ENCODE data around the gene TMEM266.

Gene TMEM266

GRCh38 chr15:76196269-76197231 is 136.8 kb downstream of the TMEM266 start:
- Mint-ChIP-seq H3K9me3 (no peaks in the 10 kb centered on the region), H3K4me1 (peaks cover 0 to 28% of the 10 kb centered on the region in 2 donors), H3K4me3 (no peak overlapping the region), H3K36me3 (peaks cover 4 to 11% of the 10 kb centered on the region in 2 donors), H3K27me3 (peaks cover 6 to 22% of the 10 kb centered on the region in 2 donors), H3K27ac (no peak overlapping the region)
- DNase-seq (no peak), ATAC-seq (replicated peaks) (peak in 1 of 2 donors; percentile 66)

GRCh38 chr15:76197703-76198455 is 138.1 kb downstream of the TMEM266 start:
- Mint-ChIP-seq H3K27ac (no peak overlapping the region), H3K9me3 (no peaks in the 10 kb centered on the region), H3K4me1 (peaks cover 0 to 28% of the 10 kb centered on the region in 2 donors), H3K4me3 (no peak overlapping the region), H3K27me3 (peaks cover 0 to 10% of the 10 kb centered on the region in 2 donors), H3K36me3 (peaks cover 4 to 11% of the 10 kb centered on the region in 2 donors)
- ATAC-seq (replicated peaks) (peak in 1 of 2 donors; percentile 12), DNase-seq (no peak)

- DNase-seq: no peak
- Mint-ChIP-seq H3K27me3 (peaks cover 0 to 8% of the 10 kb centered on the region in 2 donors), H3K4me1 (peaks cover 0 to 28% of the 10 kb centered on the region in 2 donors), H3K4me3 (no peak overlapping the region), H3K36me3 (peaks cover 5 to 11% of the 10 kb centered on the region in 2 donors), H3K27ac (no peak overlapping the region), H3K9me3 (no peaks in the 10 kb centered on the region)
- ATAC-seq (replicated peaks): no peak
Observed at GRCh38 chr15:76198456-76199105, 138.8 kb downstream of the TMEM266 start.

GRCh38 chr15:76199106-76200082 is 139.6 kb downstream of the TMEM266 start:
- H3K27ac Mint-ChIP-seq: no peak overlapping the region
- H3K9me3 Mint-ChIP-seq: no peaks in the 10 kb centered on the region
- no peaks in the 10 kb centered on the region for H3K27me3 Mint-ChIP-seq
- DNase-seq (no peak), ATAC-seq (replicated peaks) (no peak)
- no peak overlapping the region for H3K4me3 Mint-ChIP-seq
- peaks cover 8 to 12% of the 10 kb centered on the region in 2 donors for H3K36me3 Mint-ChIP-seq
- peaks cover 0 to 28% of the 10 kb centered on the region in 2 donors for H3K4me1 Mint-ChIP-seq

- ATAC-seq (replicated peaks): no peak
- Mint-ChIP-seq H3K4me1 (peaks cover 0 to 28% of the 10 kb centered on the region in 2 donors), H3K27ac (no peak overlapping the region), H3K4me3 (no peak overlapping the region), H3K36me3 (peaks cover 11 to 14% of the 10 kb centered on the region in 2 donors), H3K9me3 (no peaks in the 10 kb centered on the region), H3K27me3 (no peaks in the 10 kb centered on the region)
- DNase-seq: no peak
Observed at GRCh38 chr15:76200083-76200465, 140.3 kb downstream of the TMEM266 start.

GRCh38 chr15:76200641-76201105 is 140.9 kb downstream of the TMEM266 start:
- peaks cover 0 to 28% of the 10 kb centered on the region in 2 donors for H3K4me1 Mint-ChIP-seq
- H3K4me3 Mint-ChIP-seq: no peak overlapping the region
- DNase-seq: no peak
- no peak for ATAC-seq (replicated peaks)
- no peaks in the 10 kb centered on the region for H3K27me3 Mint-ChIP-seq
- H3K36me3 Mint-ChIP-seq: peaks cover 14 to 17% of the 10 kb centered on the region in 2 donors
- no peaks in the 10 kb centered on the region for H3K9me3 Mint-ChIP-seq
- H3K27ac Mint-ChIP-seq: no peak overlapping the region

GRCh38 chr15:76201536-76202255 is 141.9 kb downstream of the TMEM266 start:
- no peak for ATAC-seq (replicated peaks)
- Mint-ChIP-seq H3K36me3 (peaks cover 21% of the 10 kb centered on the region in 2 donors), H3K27ac (no peak overlapping the region), H3K27me3 (no peaks in the 10 kb centered on the region), H3K9me3 (no peaks in the 10 kb centered on the region), H3K4me3 (no peak overlapping the region), H3K4me1 (peaks cover 0 to 27% of the 10 kb centered on the region in 2 donors)
- DNase-seq: no peak

- Mint-ChIP-seq H3K27me3 (no peaks in the 10 kb centered on the region), H3K4me3 (no peak overlapping the region), H3K27ac (no peak overlapping the region), H3K9me3 (no peaks in the 10 kb centered on the region), H3K36me3 (peaks cover 22 to 33% of the 10 kb centered on the region in 2 donors), H3K4me1 (peaks cover 3 to 9% of the 10 kb centered on the region in 2 donors)
- ATAC-seq (replicated peaks) (no peak), DNase-seq (no peak)
Observed at GRCh38 chr15:76203346-76204108, 143.7 kb downstream of the TMEM266 start.

- H3K27ac Mint-ChIP-seq: no peak overlapping the region
- no peak overlapping the region for H3K4me3 Mint-ChIP-seq
- peaks cover 23 to 40% of the 10 kb centered on the region in 2 donors for H3K36me3 Mint-ChIP-seq
- no peak for ATAC-seq (replicated peaks)
- peaks cover 1 to 3% of the 10 kb centered on the region in 2 donors for H3K4me1 Mint-ChIP-seq
- H3K27me3 Mint-ChIP-seq: no peaks in the 10 kb centered on the region
- no peaks in the 10 kb centered on the region for H3K9me3 Mint-ChIP-seq
- no peak for DNase-seq
Observed at GRCh38 chr15:76204109-76204845, 144.5 kb downstream of the TMEM266 start.

GRCh38 chr15:76204916-76205460 is 145.2 kb downstream of the TMEM266 start:
- Mint-ChIP-seq H3K9me3 (no peaks in the 10 kb centered on the region), H3K36me3 (peaks cover 26 to 48% of the 10 kb centered on the region in 2 donors), H3K4me1 (peaks cover 0 to 3% of the 10 kb centered on the region in 2 donors), H3K27ac (peak overlapping the region; percentile 62), H3K27me3 (no peaks in the 10 kb centered on the region), H3K4me3 (no peak overlapping the region)
- ATAC-seq (replicated peaks): no peak
- no peak for DNase-seq

GRCh38 chr15:76206325-76206976 is 146.7 kb downstream of the TMEM266 start:
- ATAC-seq (replicated peaks) (no peak), DNase-seq (no peak)
- Mint-ChIP-seq H3K9me3 (no peaks in the 10 kb centered on the region), H3K27ac (no peak overlapping the region), H3K27me3 (no peaks in the 10 kb centered on the region), H3K4me3 (no peak overlapping the region), H3K4me1 (peaks cover 0 to 3% of the 10 kb centered on the region in 2 donors), H3K36me3 (peaks cover 24 to 55% of the 10 kb centered on the region in 2 donors)
